H1 (cell line): ENCODE measurements around the gene AMZ1.

Source experiments
- BCL11A ChIP-seq, 2 experiments: IDR thresholded peaks; one replicate each; pipeline ENCODE4 v1.6.1; 2011; ENCODE audit warnings: low read depth in 2 of 2, low read length in 2 of 2, mild to moderate bottlenecking in 2 of 2
- CTCF ChIP-seq, 3 experiments: IDR thresholded peaks; 1 replicate in 2 of 3; 2 replicates in 1 of 3; pipeline versions ENCODE4 v1.5.1 to v1.6.1; 2011; ENCODE audit warnings: low read length in 3 of 3, mild to moderate bottlenecking in 3 of 3, inconsistent platforms in 2 of 3, low read depth in 1 of 3, moderate library complexity in 1 of 3; ENCODE audit not compliant: insufficient read depth in 1 of 3; ENCODE audit errors: control extremely low read depth in 1 of 3
- E2F6 ChIP-seq: IDR thresholded peaks from 2 replicates; pipeline ENCODE4 v1.6.1; 2012; ENCODE audit warnings: inconsistent platforms
- EZH2 ChIP-seq: fragments of 200-600 bp; sonication (generic); IDR thresholded peaks from 2 replicates; pipeline ENCODE4 v1.7.1; 2012; ENCODE audit warnings: low read depth, mild to moderate bottlenecking, moderate library complexity, low read length, inconsistent platforms; ENCODE audit not compliant: severe bottlenecking
- GABPA ChIP-seq: IDR thresholded peaks from 2 replicates; pipeline ENCODE4 v1.6.1; 2011; ENCODE audit warnings: mild to moderate bottlenecking, low read length, moderate library complexity, borderline replicate concordance; ENCODE audit not compliant: insufficient read depth
- POLR2A ChIP-seq, 2 experiments: IDR thresholded peaks; 1 replicate in 1 of 2; 2 replicates in 1 of 2; pipeline ENCODE4 v1.6.1; 2011; ENCODE audit warnings: low read depth in 2 of 2, low read length in 2 of 2, mild to moderate bottlenecking in 2 of 2; ENCODE audit errors: control extremely low read depth in 1 of 2
- POLR2AphosphoS5 ChIP-seq: IDR thresholded peaks from 2 replicates; pipeline ENCODE4 v1.6.1; 2011; ENCODE audit warnings: low read depth, low read length
- TAF1 ChIP-seq: IDR thresholded peaks from 2 replicates; pipeline ENCODE4 v1.6.1; 2011; ENCODE audit warnings: mild to moderate bottlenecking, low read depth, low read length

GRCh38 chr7:2729893-2730716, 42.1 kb downstream of the AMZ1 start:
- TF ChIP-seq CTCF (IDR thresholded peaks at IDR 0.05; ENCODE audit: control extremely low read depth in 1 of 3, insufficient read depth in 1 of 3, low read depth in 1 of 3, low read length in 3 of 3) (no peak), POLR2A (IDR thresholded peaks at IDR 0.05; ENCODE audit: control extremely low read depth in 1 of 2, low read depth in 2 of 2, low read length in 2 of 2) (no peak), POLR2AphosphoS5 (no peak), GABPA (no peak), TAF1 (no peak), BCL11A (IDR thresholded peaks at IDR 0.05; ENCODE audit: low read depth in 2 of 2, low read length in 2 of 2) (no peak), EZH2 (no peak), E2F6 (no peak)
